GM19467 (cell line): ENCODE measurements around the gene PRMT1.
A peak's percentile ranks its signal among the peaks of the same experiment; 100 is the strongest.

Source experiments
- ATAC-seq: cut with Tn5 transposase; IDR thresholded peaks from one replicate; pipeline ENCODE4 v1.9.1; 2021; ENCODE audit warnings: mild to moderate bottlenecking, moderate library complexity; ENCODE audit not compliant: unreplicated experiment

The PRMT1 gene

DNA sequence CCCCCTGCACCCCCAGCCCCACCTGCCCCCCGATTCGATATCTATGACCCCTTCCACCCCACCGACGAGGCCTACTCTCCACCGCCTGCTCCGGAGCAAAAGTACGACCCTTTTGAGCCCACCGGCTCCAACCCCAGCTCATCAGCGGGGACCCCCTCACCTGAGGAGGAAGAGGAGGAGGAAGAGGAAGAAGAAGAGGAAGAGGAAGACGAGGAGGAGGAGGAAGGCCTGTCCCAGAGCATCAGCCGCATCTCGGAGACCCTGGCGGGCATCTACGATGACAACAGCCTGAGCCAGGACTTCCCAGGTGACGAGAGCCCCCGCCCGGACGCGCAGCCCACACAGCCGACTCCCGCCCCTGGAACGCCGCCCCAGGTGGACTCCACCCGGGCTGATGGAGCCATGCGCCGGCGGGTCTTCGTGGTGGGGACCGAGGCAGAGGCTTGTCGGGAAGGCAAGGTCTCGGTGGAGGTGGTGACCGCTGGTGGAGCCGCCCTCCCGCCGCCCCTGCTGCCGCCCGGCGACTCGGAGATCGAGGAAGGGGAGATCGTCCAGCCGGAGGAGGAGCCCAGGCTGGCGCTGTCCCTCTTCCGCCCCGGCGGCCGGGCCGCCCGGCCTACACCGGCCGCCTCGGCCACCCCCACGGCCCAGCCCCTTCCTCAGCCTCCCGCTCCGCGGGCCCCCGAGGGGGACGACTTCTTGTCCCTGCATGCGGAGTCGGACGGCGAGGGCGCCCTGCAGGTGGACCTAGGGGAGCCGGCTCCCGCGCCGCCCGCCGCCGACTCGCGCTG is 25.8 kb upstream of the PRMT1 start:
- no peak for ATAC-seq

DNA sequence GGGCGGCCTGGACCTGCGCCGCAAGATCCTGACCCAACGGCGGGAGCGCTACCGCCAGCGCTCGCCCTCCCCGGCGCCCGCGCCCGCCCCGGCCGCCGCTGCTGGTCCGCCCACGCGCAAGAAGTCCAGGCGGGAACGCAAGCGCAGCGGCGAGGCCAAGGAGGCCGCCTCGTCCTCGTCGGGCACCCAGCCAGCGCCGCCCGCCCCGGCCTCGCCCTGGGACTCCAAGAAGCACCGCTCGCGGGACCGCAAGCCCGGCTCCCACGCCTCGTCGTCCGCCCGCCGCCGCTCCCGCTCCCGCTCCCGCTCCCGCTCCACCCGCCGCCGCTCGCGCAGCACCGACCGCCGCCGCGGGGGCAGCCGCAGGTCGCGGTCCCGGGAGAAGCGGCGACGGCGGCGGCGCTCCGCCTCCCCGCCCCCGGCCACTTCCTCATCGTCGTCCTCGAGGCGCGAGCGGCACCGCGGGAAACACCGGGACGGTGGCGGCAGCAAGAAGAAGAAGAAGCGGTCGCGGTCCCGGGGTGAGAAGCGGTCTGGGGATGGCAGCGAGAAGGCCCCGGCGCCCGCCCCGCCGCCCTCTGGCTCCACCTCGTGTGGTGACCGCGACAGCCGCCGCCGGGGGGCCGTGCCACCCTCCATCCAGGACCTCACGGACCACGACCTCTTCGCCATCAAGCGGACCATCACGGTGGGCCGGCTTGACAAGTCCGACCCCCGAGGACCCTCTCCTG is 25.1 kb upstream of the PRMT1 start:
- no peak for ATAC-seq

DNA sequence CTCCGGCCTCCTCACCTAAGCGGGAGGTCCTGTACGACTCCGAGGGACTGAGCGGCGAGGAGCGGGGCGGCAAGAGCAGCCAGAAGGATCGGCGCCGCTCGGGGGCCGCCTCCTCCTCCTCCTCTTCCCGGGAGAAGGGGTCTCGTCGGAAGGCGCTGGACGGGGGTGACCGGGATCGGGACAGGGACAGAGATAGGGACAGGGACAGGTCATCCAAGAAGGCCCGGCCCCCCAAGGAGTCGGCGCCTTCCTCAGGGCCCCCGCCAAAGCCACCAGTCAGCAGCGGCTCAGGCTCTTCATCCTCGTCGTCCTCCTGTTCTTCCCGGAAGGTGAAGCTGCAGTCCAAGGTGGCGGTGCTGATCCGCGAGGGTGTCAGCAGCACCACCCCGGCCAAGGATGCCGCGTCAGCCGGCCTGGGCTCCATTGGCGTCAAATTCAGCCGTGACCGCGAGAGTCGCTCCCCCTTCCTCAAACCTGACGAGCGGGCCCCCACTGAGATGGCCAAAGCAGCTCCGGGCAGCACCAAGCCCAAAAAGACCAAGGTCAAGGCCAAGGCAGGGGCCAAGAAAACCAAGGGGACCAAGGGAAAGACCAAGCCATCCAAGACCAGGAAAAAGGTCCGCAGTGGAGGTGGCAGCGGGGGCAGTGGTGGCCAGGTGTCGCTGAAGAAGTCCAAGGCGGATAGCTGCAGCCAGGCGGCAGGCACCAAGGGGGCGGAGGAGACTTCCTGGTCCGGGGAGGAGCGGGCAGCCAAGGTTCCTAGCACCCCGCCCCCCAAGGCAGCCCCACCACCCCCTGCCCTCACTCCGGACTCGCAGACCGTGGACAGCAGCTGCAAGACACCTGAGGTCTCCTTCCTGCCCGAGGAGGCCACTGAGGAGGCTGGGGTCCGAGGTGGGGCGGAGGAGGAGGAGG is 24.3 kb upstream of the PRMT1 start:
- no peak for ATAC-seq

DNA sequence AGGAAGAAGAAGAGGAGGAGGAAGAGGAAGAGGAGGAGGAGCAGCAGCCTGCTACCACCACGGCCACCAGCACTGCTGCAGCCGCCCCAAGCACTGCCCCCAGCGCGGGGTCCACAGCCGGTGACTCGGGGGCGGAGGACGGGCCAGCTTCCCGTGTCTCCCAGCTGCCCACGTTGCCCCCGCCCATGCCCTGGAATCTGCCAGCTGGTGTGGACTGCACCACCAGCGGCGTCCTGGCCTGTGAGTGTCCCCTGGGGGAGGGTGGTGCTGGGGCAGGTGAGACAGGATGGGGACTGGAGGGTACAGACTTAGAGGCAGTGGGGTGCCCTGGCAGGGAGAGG is 23.6 kb upstream of the PRMT1 start:
- no peak for ATAC-seq

DNA sequence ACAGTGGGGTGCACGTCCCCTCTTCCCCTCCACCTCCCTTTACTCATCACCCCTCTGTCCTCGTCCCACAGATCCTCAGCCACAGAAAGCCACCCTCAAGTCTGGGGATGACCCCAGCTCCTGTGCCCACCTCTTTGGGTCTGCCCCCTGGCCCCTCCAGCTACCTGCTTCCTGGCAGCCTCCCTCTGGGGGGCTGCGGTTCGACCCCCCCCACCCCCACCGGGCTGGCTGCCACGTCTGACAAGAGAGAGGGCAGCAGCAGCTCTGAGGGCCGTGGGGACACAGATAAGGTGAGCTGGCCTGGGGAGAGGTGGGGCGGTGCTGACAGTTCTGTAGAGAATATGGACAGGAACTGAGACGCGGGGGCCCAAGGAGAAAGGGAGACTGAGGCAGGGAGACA is 22.5 kb upstream of the PRMT1 start:
- no peak for ATAC-seq

DNA sequence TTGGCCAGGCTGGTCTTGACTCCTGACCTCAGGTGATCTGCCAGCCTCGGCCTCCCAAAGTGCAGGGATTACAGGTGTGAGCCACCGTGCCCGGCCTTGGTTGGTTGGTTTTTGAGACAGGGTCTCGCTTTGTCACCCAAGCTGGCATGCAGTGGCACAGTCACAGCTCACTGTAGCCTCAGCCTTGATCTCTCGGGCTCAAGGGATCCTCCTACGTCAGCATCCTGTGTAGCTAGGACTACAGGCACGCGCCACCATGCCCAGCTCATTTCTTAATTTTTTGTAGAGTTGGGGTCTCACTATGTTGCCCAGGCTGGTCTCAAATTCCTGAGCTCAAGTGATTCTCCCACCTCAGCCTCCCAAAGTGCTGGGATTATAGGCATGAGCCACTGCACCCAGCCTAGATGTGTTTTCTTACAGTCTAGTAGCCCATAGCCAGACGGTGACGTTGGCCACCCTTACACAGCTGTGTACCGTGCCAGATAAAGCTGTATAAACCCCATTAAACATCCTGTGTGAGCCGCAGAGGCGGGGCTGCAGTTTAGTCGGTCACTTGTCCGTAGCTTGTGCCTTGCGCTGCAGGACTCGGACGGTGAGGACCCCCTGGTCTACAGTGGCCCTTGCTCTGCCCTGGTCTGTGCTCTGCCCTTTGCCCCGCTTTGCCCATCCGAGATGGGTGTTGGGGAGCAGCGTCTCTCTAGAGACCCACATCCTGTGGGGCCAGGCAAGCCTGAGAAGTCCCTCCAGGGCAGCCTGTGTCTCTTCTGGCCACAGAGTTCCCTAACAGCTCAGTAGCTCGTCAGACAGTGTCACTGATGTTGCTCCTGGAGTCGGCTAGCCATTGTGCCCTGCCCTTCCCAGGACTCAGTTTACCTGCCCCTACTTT is 21.3 kb upstream of the PRMT1 start:
- no peak for ATAC-seq

DNA sequence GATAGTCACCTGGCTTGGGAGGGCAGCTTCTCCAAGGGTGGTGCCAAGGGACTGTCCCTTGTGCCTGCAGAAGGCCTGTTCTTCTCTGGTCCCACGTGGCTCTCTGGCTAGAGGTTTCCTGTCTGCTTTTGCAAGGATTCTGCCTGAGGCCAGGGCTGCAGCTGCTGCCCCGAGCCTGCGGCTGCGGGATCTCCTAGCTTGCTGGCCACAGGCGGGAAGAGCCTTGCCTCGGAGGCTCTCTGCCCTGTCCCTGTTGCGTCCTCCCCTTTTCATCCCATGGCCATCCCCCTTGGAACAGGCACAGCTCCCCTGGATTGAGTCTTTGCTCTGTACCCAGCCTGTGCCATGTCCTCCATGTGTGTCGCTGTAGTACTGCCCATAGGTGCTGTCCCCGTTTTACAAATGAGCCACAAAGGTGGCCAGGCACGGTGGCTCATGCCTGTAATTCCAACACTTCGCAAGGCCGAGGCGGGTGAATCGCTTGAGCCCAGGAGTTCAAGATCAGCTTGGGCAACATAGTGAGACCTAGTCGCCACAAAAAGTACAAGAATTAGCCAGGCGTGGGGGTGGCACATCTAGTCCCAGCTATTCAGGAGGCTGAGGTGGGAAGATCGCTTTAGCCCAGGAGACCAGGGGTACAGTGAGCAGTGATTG is 20.5 kb upstream of the PRMT1 start:
- ATAC-seq = no peak

DNA sequence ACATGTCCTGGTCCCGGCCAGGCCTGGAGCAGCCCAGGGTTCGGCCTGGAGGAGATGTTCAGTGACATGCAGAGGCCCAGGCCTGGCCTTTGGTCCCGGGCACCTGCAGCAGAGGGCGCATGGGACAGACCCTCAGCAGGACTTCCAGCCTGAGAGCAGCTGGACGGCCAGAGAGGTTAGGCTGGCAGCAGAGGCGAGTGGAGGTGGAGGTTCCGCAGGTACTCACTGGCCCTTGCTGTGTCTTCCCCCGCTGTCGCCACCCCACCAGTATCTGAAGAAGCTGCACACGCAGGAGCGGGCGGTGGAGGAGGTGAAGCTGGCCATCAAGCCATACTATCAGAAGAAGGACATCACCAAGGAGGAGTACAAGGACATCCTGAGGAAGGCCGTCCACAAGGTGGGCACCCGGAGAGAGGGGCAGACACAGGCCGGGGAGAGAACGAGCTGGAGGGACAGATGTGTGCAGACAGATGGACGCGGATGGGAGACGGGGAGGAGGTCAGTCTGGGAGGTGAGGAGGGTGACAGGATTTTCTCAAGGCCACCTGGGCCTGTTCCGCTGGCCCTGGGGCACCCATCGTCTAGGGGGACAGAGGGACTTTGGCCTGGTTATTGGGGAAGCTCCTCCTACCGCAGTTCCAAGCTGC is 19.5 kb upstream of the PRMT1 start:
- no peak for ATAC-seq

DNA sequence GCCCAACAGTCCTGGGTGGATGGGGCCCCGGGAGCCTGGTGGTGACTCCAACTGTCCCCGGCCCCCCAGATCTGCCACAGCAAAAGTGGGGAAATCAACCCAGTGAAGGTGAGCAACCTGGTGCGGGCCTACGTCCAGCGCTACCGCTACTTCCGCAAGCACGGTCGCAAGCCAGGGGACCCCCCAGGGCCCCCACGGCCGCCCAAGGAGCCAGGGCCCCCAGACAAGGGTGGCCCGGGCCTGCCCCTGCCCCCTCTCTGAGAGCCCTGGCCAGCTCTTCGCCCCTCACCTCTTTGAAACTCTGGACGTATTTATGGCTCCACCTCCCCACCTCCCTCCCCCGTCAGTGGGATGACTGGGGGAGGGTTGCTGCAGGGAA is 18.9 kb upstream of the PRMT1 start:
- ATAC-seq = no peak

DNA sequence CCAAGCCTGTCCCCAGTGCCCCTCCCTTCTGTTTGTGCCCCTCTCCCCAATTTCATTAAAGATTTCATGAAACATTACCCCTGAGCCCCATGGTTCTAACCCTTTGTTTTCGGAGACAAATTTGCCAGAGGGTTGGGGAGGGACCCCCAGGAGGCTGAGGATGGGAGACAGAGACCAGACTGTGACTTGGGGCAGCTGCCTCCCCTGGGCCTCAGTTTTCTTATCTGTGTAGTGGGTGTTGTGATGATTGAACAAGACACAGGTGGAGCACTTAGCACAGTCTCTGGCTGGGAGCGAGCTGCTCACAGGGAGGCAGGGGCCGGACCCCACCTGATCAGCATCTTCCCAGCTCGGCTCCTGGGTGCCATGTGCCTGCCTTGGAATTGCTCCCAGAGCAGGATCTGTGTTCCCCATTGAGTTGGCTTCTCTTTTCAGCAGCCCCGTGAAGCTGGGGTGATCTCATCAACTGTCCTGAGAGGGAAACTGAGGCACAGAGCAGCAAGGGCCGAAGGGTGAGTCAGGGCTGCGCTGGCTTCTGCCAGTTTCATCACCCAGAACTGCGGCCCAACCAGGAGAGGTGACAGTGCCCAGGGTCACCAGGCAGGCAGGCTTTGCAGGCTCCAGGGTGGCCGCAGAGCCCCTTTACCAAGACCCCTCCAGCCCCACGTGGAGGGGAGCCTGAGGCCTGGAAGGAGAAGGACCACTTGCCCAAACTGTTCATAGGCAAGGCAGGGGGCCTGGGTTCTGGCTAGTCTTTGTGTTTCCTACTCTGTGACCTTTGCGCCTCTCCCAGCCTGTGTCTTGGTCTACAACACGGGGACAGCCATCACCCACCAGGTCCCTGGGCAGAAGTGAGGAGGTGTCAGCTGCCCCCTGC is 18.3 kb upstream of the PRMT1 start:
- ATAC-seq = no peak

DNA sequence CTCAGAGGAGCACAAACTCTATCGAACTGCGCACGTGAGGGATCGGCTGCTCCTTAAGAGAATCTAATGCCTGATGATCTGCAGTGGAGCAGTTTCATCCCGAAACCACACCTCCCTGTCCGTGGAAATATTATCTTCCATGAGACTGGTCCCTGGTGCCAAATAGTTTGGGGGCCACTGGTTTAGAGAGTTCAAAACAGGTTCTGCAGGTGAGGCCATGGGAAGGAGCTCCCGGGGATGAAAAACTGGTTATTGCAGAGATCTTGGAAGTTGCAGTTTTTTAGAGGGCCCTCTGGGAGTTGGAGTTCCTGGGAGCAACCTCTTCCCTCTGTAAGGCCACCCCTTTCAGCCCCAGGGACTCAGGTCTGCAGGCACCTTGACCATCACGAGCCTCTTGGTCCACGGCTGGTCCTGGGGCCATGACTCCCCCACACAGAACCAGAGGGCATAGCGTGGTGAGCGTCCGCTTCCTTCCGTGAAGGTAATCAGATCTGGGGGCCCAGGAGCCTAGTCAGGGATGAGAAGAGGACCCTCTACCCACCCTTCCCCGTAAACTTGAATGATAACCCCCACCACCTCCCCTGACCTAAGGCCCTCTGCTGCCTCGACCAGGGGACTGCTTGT is 16.6 kb upstream of the PRMT1 start:
- ATAC-seq = no peak

DNA sequence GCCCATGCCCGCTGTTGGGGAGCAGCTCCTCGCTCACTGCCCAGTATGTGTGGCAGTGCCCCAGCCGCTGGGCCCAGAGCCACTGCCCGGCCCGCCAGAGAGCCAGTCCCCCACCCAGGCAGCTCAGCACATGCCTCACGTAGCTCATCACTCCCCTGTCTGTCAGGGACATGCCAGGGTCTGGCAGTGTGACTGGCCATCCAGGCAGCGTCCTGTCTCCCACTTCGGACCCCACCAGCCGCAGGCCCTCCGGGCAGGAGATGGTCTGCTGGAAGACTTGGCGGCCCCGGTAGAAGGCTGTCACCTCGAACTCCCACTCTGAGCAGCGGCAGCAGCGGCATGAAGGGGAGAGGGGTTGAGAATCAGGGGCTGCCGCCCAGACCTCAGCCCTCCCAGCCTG is 15.1 kb upstream of the PRMT1 start:
- ATAC-seq = no peak

DNA sequence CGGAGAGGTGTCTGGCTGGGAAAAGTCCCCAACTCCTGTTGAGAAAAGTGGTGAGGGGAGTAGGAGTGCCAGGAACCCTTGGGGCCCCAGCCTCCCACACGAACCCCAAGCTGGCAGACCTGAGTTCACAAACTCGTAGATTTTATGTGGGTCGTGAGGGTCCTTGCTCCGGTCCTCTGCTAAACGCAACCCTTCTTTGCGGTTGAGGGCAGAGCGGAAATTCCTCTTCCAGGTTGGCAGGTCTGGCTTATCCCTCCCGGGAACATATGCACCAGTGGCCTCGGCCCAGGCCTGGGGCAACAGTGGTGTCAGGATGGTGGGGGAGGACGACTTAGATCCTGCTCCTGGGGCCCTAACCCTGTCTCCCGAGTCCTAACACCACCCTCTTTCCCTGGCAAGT is 13.8 kb upstream of the PRMT1 start:
- no peak for ATAC-seq

DNA sequence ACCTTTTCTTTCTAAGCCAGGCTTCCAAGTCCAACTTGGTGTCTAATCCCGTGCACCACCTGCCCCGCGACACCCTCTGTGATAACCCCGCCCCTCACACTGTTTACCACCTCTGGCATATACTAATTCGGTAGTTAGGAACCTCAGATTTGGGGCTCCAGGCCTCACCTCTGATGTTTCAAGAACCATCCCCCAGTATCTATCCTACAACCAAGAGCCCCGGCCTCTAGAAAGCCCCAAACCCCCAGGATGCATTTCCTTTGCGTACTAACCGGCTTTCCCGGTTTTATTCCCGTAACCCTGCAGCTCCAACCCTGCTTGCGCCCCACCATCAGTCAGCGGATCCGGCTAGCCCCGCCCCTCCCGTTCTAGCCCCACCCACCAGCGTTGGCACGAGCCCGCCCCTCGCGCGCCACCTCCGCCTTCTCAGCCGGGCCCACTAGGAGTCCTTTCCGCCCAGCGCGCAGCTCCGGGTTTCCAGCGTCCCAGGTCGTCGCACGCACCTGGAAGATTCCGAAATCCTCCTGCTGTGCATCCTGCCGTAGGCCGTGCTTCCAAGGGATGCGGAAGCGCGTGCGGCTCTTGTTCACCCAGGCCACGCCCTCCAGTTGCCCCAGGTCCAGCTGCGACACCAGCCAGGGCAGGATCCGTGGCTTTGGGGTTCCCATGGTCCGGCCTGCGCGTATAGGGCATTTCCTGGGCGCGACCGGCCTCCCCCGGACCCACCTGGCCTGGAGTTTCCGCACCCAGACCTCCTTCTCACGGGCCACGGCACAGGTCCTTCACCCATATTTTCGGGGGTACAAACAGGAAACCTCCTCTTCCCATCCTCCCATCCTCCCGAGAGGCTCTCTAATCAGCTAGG is 12.7 kb upstream of the PRMT1 start:
- no peak for ATAC-seq

DNA sequence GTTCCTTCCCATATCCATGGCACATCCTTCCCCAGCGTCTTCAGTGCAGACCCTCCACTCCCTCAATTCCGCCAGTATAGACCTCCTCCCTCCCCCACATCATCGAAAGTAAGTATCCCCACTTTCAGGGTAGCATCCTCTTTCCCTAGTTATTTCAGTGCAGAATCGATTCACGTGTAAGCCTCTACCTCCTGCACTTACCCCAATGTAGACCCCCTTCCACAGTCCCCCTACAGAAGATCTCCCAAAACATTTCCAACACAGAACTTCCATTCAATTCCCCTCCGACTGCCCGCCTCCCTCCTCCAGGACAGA is 12.1 kb upstream of the PRMT1 start:
- ATAC-seq = no peak

DNA sequence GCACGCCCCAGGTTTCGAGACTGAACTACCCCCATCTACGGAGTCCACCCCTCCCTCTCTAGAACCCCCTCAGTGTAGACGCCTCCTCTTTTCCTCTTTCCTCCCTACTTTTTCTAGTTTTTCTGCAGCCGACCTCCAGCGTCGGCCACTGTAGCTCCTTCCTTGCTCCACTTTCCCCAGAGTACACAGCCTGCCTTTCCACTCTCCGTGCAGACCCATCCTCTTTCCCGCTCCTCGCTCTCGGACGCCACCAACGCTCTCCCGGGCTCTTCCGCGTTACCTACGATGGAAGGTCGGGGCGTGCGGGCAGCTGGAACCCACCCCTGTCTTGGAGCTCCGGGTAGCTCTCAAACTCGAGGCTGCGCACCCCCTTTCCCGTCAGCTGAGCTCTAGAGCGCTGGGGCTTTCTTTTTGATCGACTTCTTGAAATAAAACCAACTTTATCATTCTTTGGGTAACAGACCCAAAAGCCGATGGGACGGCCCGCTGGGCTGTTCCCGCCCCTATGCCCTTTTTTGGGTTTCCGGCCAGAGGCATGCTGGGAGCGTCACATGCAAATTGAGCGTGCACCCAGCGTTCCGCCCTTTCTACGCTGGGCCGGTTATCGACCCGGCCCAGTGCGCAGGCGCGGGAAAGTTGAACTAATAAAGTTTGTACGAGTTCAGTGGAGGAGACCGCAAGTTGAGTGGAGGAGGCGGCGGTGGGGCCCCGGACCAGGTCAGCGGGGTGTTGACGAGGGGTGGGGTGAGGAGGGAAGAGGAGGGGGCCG is 11.5 kb upstream of the PRMT1 start, which contains the start of the genes BCL2L12 and IRF3:
TSS of gene BCL2L12 (plus strand) at position 583 of the 769 bp plus-strand sequence. CDS start 760 bp downstream, outside the sequence.
TSS of gene IRF3 (minus strand) at position 507 of the 769 bp plus-strand sequence. CDS start 1,019 bp downstream, outside the sequence.
- peak; percentile 68 for ATAC-seq

DNA sequence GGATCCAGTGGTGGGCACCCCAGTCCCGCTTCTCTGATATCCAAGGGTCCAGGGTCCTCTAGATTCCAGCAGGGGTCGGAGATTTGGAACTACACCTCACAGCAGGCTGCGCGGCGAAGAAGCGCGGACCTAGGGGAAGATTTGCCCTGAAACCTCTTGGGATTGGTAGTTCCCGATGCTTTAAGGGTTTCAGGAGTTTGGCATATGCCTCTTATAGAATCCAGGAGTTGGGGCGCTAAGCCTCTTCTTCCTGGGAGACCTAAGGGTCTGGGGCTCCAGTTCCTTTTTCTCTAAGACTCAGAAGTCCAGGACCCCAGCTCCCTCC is 11.0 kb upstream of the PRMT1 start:
- ATAC-seq = no peak
